Thyroid gland (tissue), 4 donors: ENCODE results near the gene SCN11A.

Experiments
- POLR2A ChIP-seq, 2 donors: fragments of 450-650 bp; IDR thresholded peaks; one replicate each; pipeline ENCODE4 v1.6.1; 2017; ENCODE audit warnings: antibody characterized with exemption in 2 of 2, mild to moderate bottlenecking in 2 of 2, moderate library complexity in 1 of 2
- TF ChIP-seq, protein P1 (sequence below), 6 experiments: fragments of 200-600 bp in 3 of 6; fragments of 450-650 bp in 3 of 6; sonication (generic) in 3 of 6; IDR thresholded peaks; one replicate each; pipeline ENCODE4 v1.5.1; 2016 to 2019; ENCODE audit warnings: antibody characterized with exemption in 6 of 6, mild to moderate bottlenecking in 2 of 6, inconsistent platforms in 1 of 6, moderate library complexity in 1 of 6

- TF ChIP-seq, protein P1, sequence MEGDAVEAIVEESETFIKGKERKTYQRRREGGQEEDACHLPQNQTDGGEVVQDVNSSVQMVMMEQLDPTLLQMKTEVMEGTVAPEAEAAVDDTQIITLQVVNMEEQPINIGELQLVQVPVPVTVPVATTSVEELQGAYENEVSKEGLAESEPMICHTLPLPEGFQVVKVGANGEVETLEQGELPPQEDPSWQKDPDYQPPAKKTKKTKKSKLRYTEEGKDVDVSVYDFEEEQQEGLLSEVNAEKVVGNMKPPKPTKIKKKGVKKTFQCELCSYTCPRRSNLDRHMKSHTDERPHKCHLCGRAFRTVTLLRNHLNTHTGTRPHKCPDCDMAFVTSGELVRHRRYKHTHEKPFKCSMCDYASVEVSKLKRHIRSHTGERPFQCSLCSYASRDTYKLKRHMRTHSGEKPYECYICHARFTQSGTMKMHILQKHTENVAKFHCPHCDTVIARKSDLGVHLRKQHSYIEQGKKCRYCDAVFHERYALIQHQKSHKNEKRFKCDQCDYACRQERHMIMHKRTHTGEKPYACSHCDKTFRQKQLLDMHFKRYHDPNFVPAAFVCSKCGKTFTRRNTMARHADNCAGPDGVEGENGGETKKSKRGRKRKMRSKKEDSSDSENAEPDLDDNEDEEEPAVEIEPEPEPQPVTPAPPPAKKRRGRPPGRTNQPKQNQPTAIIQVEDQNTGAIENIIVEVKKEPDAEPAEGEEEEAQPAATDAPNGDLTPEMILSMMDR (IDR thresholded peaks at IDR 0.05) = no peak
- TF ChIP-seq POLR2A (IDR thresholded peaks at IDR 0.05) = no peak
These were observed 36.7 kb upstream of the SCN11A start for GRCh38 chr3:39088456-39088855.
